Stimulated activated memory B cell treated with anti-CD40 and anti-IgM and Interleukin-4, amounts not matched to agents 10 μg/mL and 1 μg/mL and 100 μg/mL, for 72 hours (primary cell): Measurements from ENCODE around the gene LYAR.

Source experiments
- ATAC-seq: fragments of 150-1000 bp; cut with Tn5 transposase; 2 replicates; pipeline ENCODE4 v1.10.0; 2021
- H3K27ac Mint-ChIP-seq: one replicate; pipeline ENCODE4 v1.8.0; 2022; ENCODE audit warnings: mild to moderate bottlenecking, mixed read lengths
- H3K27me3 Mint-ChIP-seq: one replicate; pipeline ENCODE4 v1.8.0; 2022; ENCODE audit warnings: mixed read lengths
- H3K36me3 Mint-ChIP-seq: one replicate; pipeline ENCODE4 v1.8.0; 2022; ENCODE audit warnings: mixed read lengths
- H3K4me1 Mint-ChIP-seq: one replicate; pipeline ENCODE4 v1.8.0; 2022; ENCODE audit warnings: mixed read lengths
- H3K4me3 Mint-ChIP-seq: one replicate; pipeline ENCODE4 v1.8.0; 2022; ENCODE audit warnings: mild to moderate bottlenecking, moderate library complexity, mixed read lengths
- H3K9me3 Mint-ChIP-seq: one replicate; pipeline ENCODE4 v1.8.0; 2022; ENCODE audit warnings: mixed read lengths

LYAR gene, protein sequence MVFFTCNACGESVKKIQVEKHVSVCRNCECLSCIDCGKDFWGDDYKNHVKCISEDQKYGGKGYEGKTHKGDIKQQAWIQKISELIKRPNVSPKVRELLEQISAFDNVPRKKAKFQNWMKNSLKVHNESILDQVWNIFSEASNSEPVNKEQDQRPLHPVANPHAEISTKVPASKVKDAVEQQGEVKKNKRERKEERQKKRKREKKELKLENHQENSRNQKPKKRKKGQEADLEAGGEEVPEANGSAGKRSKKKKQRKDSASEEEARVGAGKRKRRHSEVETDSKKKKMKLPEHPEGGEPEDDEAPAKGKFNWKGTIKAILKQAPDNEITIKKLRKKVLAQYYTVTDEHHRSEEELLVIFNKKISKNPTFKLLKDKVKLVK

GRCh38 chr4:4289941-4290850 is at the start of gene LYAR, which contains the start of gene ZBTB49:
TSS of gene LYAR (minus strand) at chr4:4290154. CDS start at chr4:4283742, 6,412 bp downstream.
TSS of gene ZBTB49 (plus strand) at chr4:4290251. CDS start at chr4:4299946, 9,695 bp downstream.
- Mint-ChIP-seq H3K4me3 (peak within 1 kb of the TSS; percentile 93), H3K36me3 (peaks cover 21% of the 10 kb centered on the region), H3K27ac (peak within 1 kb of the TSS; percentile 84), H3K4me1 (peaks cover 48% of the 10 kb centered on the region), H3K27me3 (no peaks in the 10 kb centered on the region), H3K9me3 (no peaks in the 10 kb centered on the region)
- ATAC-seq: peak; percentile 97

DNA sequence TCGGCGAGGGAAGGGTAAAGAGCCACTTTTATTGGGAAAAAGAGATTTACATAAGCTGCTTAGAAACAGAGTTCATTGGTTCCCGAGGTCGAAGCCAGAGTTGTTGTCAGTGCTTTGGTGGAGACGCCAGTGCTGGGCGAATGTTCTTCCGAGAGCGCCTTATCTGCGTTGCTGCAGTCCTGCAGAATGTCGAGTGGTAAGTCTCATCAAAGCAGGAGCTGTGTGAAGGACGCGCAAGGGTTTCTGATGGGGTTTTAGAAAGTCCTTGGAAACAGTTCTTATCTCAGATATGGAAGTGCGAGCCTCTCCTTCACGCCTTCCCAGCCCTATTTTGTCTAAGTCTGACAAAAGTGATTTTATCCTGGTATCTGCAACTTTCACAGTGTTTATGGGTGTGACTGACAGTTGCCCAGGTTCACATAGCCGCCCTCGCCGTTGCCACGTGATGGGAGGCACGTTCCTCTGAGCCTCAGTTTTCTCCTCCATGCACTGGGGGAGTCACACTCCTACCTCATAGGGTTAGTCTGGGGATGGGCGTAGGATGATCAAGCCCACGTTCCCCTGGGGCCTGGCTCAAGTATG is 49.6 kb upstream of the LYAR start:
- no peak overlapping the region for H3K4me3 Mint-ChIP-seq
- H3K4me1 Mint-ChIP-seq: peaks cover 10% of the 10 kb centered on the region
- H3K27ac Mint-ChIP-seq: no peak overlapping the region
- H3K27me3 Mint-ChIP-seq: peaks cover 31% of the 10 kb centered on the region
- no peaks in the 10 kb centered on the region for H3K36me3 Mint-ChIP-seq
- H3K9me3 Mint-ChIP-seq: no peaks in the 10 kb centered on the region
- no peak for ATAC-seq

- Mint-ChIP-seq H3K27me3 (peaks cover 23% of the 10 kb centered on the region), H3K4me3 (no peak overlapping the region), H3K4me1 (no peaks in the 10 kb centered on the region), H3K9me3 (no peaks in the 10 kb centered on the region), H3K27ac (no peak overlapping the region), H3K36me3 (no peaks in the 10 kb centered on the region)
- ATAC-seq: no peak
These were observed 48.5 kb upstream of the LYAR start for GRCh38 chr4:4338210-4339001.

DNA sequence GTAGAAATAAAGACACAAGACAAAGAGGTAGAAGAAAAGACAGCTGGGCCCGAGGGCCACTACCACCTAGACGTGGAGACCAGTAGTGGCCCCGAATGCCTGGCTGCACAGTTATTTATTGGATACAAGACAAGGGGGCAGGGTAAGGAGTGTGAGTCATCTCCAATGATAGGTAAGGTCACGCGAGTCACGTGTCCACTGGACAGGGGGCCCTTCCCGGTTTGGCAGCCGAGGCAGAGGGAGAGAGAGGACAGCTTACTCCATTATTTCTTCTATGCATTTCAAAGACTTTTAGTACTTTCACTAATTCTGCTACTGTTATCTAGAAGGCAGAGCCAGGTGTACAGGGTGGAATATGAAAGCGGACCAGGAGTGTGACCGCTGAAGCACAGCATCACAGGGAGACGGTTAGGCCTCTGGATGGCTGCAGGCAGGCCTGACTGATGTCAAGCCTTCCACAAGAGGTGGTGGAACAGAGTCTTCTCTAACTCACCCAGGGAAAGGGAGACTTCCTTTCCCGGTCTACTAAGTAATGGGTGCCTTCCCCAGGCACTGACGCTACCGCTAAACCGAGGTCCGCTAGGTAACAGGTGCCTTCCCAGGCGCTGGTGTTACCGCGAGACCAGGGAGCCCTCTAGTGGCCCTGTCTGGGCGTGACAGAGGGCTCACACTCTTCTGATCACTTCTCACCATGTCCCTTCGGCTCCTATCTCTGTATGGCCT is 45.0 kb upstream of the LYAR start:
- Mint-ChIP-seq H3K4me3 (no peak overlapping the region), H3K27me3 (peaks cover 20% of the 10 kb centered on the region), H3K9me3 (peaks cover 2% of the 10 kb centered on the region), H3K36me3 (peaks cover 3% of the 10 kb centered on the region), H3K27ac (no peak overlapping the region), H3K4me1 (no peaks in the 10 kb centered on the region)
- peak; percentile 77 for ATAC-seq

GRCh38 chr4:4333265-4333706 is 43.3 kb upstream of the LYAR start:
- no peak overlapping the region for H3K4me3 Mint-ChIP-seq
- H3K27ac Mint-ChIP-seq: no peak overlapping the region
- H3K9me3 Mint-ChIP-seq: peaks cover 3% of the 10 kb centered on the region
- H3K27me3 Mint-ChIP-seq: peaks cover 22% of the 10 kb centered on the region
- no peaks in the 10 kb centered on the region for H3K4me1 Mint-ChIP-seq
- peaks cover 5% of the 10 kb centered on the region for H3K36me3 Mint-ChIP-seq
- peak; percentile 53 for ATAC-seq

DNA sequence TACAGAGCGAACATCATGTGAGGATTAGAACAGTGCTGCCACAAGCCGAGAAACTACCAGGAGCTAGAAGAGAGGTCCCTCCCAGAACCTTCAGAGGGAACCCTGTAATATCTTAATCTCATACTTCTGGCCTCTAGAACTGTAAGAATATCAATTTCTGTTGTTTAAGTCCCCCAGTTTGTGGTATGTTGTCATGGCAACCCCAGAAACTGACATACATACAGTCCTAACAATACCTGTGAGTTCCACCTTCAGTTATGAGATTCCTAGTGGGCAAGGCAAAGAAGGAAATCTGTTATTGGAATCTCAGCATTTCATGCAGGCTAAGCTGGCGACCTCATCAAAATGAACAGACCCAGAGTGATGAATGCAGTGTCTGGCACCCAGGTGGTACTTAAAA is 42.6 kb upstream of the LYAR start:
- peaks cover 5% of the 10 kb centered on the region for H3K36me3 Mint-ChIP-seq
- H3K27me3 Mint-ChIP-seq: peaks cover 29% of the 10 kb centered on the region
- peaks cover 3% of the 10 kb centered on the region for H3K9me3 Mint-ChIP-seq
- no peaks in the 10 kb centered on the region for H3K4me1 Mint-ChIP-seq
- no peak overlapping the region for H3K27ac Mint-ChIP-seq
- no peak for ATAC-seq
- no peak overlapping the region for H3K4me3 Mint-ChIP-seq

GRCh38 chr4:4330794-4331193 is 40.8 kb upstream of the LYAR start:
- H3K27ac Mint-ChIP-seq: no peak overlapping the region
- no peak for ATAC-seq
- H3K36me3 Mint-ChIP-seq: peaks cover 5% of the 10 kb centered on the region
- peaks cover 19% of the 10 kb centered on the region for H3K27me3 Mint-ChIP-seq
- no peaks in the 10 kb centered on the region for H3K4me1 Mint-ChIP-seq
- H3K4me3 Mint-ChIP-seq: no peak overlapping the region
- H3K9me3 Mint-ChIP-seq: peaks cover 3% of the 10 kb centered on the region

- Mint-ChIP-seq H3K27ac (no peak overlapping the region), H3K27me3 (peaks cover 11% of the 10 kb centered on the region), H3K4me1 (no peaks in the 10 kb centered on the region), H3K36me3 (peaks cover 5% of the 10 kb centered on the region), H3K4me3 (no peak overlapping the region), H3K9me3 (peaks cover 3% of the 10 kb centered on the region)
- no peak for ATAC-seq
These were observed 39.5 kb upstream of the LYAR start for GRCh38 chr4:4329496-4329895.

GRCh38 chr4:4328840-4329239 is 38.9 kb upstream of the LYAR start:
- H3K4me3 Mint-ChIP-seq: no peak overlapping the region

GRCh38 chr4:4328206-4328605 is 38.3 kb upstream of the LYAR start:
- H3K9me3 Mint-ChIP-seq: peaks cover 3% of the 10 kb centered on the region
- peaks cover 14% of the 10 kb centered on the region for H3K36me3 Mint-ChIP-seq
- H3K4me3 Mint-ChIP-seq: no peak overlapping the region
- H3K27me3 Mint-ChIP-seq: peaks cover 9% of the 10 kb centered on the region
- H3K27ac Mint-ChIP-seq: no peak overlapping the region
- no peak for ATAC-seq
- no peaks in the 10 kb centered on the region for H3K4me1 Mint-ChIP-seq

More at GRCh38 chr4:4328840-4329239, 38.9 kb upstream of the LYAR start:
- Mint-ChIP-seq H3K27ac (no peak overlapping the region), H3K4me1 (no peaks in the 10 kb centered on the region), H3K27me3 (peaks cover 9% of the 10 kb centered on the region), H3K36me3 (peaks cover 8% of the 10 kb centered on the region), H3K9me3 (peaks cover 3% of the 10 kb centered on the region)
- no peak for ATAC-seq

GRCh38 chr4:4327652-4328121 is 37.7 kb upstream of the LYAR start:
- peaks cover 3% of the 10 kb centered on the region for H3K9me3 Mint-ChIP-seq
- H3K4me3 Mint-ChIP-seq: no peak overlapping the region
- peaks cover 9% of the 10 kb centered on the region for H3K27me3 Mint-ChIP-seq

GRCh38 chr4:4326166-4326565 is 36.2 kb upstream of the LYAR start:
- H3K27me3 Mint-ChIP-seq: peaks cover 9% of the 10 kb centered on the region
- H3K36me3 Mint-ChIP-seq: peaks cover 32% of the 10 kb centered on the region
- peaks cover 3% of the 10 kb centered on the region for H3K9me3 Mint-ChIP-seq
- H3K27ac Mint-ChIP-seq: no peak overlapping the region
- no peak for ATAC-seq
- no peaks in the 10 kb centered on the region for H3K4me1 Mint-ChIP-seq
- no peak overlapping the region for H3K4me3 Mint-ChIP-seq

More at GRCh38 chr4:4327652-4328121, 37.7 kb upstream of the LYAR start:
- no peak for ATAC-seq
- Mint-ChIP-seq H3K27ac (no peak overlapping the region), H3K4me1 (no peaks in the 10 kb centered on the region), H3K36me3 (peaks cover 19% of the 10 kb centered on the region)

DNA sequence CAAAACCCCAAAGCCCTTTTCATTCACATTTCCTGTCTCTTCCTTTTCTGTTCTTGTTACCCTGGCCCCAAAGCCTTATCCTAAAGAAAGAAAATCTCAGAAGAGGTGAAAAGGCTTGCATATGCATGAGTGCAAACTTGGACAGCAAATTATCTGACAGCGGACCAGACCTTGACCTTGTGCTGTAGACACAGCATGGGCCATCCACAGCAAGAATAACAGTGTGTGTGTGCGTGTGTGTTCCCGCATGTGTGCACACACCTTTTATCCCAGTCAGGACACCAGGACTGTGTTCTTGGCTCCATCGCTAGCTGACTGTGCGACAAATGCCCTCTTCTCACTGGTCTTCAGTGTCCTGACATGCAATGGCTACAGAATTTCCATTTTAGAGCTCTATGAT is 35.4 kb upstream of the LYAR start:
- no peak overlapping the region for H3K27ac Mint-ChIP-seq

More for the DNA sequence above, 35.4 kb upstream of the LYAR start:
- no peak for ATAC-seq
- H3K36me3 Mint-ChIP-seq: peaks cover 40% of the 10 kb centered on the region
- peaks cover 3% of the 10 kb centered on the region for H3K9me3 Mint-ChIP-seq
- no peak overlapping the region for H3K4me3 Mint-ChIP-seq
- peaks cover 9% of the 10 kb centered on the region for H3K27me3 Mint-ChIP-seq
- no peaks in the 10 kb centered on the region for H3K4me1 Mint-ChIP-seq
